Parietal lobe (tissue), 1 donor: ENCODE measurements around the gene PCSK5. TPM values are rescaled to one million over a fixed set of nuclear protein-coding genes. Genes with fewer than 3 reads are reported as not detected.

Experiments
- total RNA-seq: library from RNA; depleted of rRNA; stranded (reverse); fragments of >200 nt; gene quantifications from one replicate; pipeline ENCODE4 v1.2.3, GENCODE V29; 2014

PCSK5 gene
- 17.5 TPM for total RNA-seq

GRCh38 chr9:75890472-75891276 lies at the start of gene PCSK5:
Gene PCSK5, plus strand, starts transcription at chr9:75890673. Its CDS starts 509 bp downstream, at chr9:75891182.

GRCh38 chr9:76394195-76394959 lies 503.9 kb downstream of the PCSK5 start, which contains the start of gene RFK:
Gene RFK, minus strand, starts transcription at chr9:76394426. Its CDS starts 255 bp downstream, at chr9:76394171.

